Osteocyte (in vitro differentiated cells): Measurements from ENCODE around the gene NRROS. TPM values are rescaled to one million over a fixed set of nuclear protein-coding genes. Genes with fewer than 3 reads are reported as not detected.

Source experiments
- DNase-seq: peaks from one replicate; pipeline ENCODE4 v3.0.0; 2021; ENCODE audit warnings: mixed read lengths; ENCODE audit not compliant: unreplicated experiment; ENCODE audit errors: extremely low spot score
- H3K27ac Mint-ChIP-seq: one replicate; pipeline ENCODE4 v1.8.0; 2021; ENCODE audit warnings: mild to moderate bottlenecking, mixed read lengths; ENCODE audit not compliant: unreplicated experiment
- H3K27me3 Mint-ChIP-seq: one replicate; pipeline ENCODE4 v1.8.0; 2021; ENCODE audit warnings: mixed read lengths; ENCODE audit not compliant: unreplicated experiment
- H3K36me3 Mint-ChIP-seq: one replicate; pipeline ENCODE4 v1.8.0; 2021; ENCODE audit warnings: mixed read lengths; ENCODE audit not compliant: unreplicated experiment
- H3K4me1 Mint-ChIP-seq: one replicate; pipeline ENCODE4 v1.8.0; 2021; ENCODE audit warnings: mixed read lengths; ENCODE audit not compliant: unreplicated experiment
- H3K4me3 Mint-ChIP-seq: one replicate; pipeline ENCODE4 v1.8.0; 2021; ENCODE audit warnings: mild to moderate bottlenecking, moderate library complexity, mixed read lengths; ENCODE audit not compliant: unreplicated experiment
- H3K9me3 Mint-ChIP-seq: one replicate; pipeline ENCODE4 v1.8.0; 2021; ENCODE audit warnings: mixed read lengths; ENCODE audit not compliant: unreplicated experiment
- CTCF ChIP-seq: fragments of 200-600 bp; sonication (generic); IDR thresholded peaks from 2 replicates; pipeline ENCODE4 v1.5.0; 2021; ENCODE audit warnings: antibody characterized with exemption, mild to moderate bottlenecking, moderate library complexity
- total RNA-seq: library from RNA; stranded (reverse); gene quantifications from 2 replicates; pipeline ENCODE4 v1.2.1, GENCODE V29; 2021

The NRROS gene
- total RNA-seq, 1 donor from 2014 or later = 0.13 TPM

GRCh38 chr3:196624067-196624790 lies 15.3 kb upstream of the NRROS start:
- Mint-ChIP-seq H3K27me3 (peaks cover 14% of the 10 kb centered on the region), H3K36me3 (no peaks in the 10 kb centered on the region), H3K9me3 (no peaks in the 10 kb centered on the region), H3K4me3 (no peak overlapping the region), H3K4me1 (peaks cover 8% of the 10 kb centered on the region), H3K27ac (no peak overlapping the region)
- no peak for TF ChIP-seq CTCF
- DNase-seq = no peak

GRCh38 chr3:196624907-196625306 lies 14.6 kb upstream of the NRROS start:
- Mint-ChIP-seq H3K4me1 (peaks cover 6% of the 10 kb centered on the region), H3K9me3 (no peaks in the 10 kb centered on the region), H3K27ac (no peak overlapping the region), H3K4me3 (no peak overlapping the region), H3K36me3 (no peaks in the 10 kb centered on the region), H3K27me3 (peaks cover 14% of the 10 kb centered on the region)
- no peak for TF ChIP-seq CTCF
- DNase-seq = no peak

GRCh38 chr3:196625331-196625730 lies 14.2 kb upstream of the NRROS start:
- Mint-ChIP-seq H3K27ac (no peak overlapping the region), H3K4me1 (peaks cover 2% of the 10 kb centered on the region), H3K4me3 (no peak overlapping the region), H3K9me3 (no peaks in the 10 kb centered on the region), H3K36me3 (no peaks in the 10 kb centered on the region), H3K27me3 (peaks cover 14% of the 10 kb centered on the region)
- no peak for TF ChIP-seq CTCF
- DNase-seq = no peak

GRCh38 chr3:196627918-196628231 lies 11.6 kb upstream of the NRROS start:
- peaks cover 11% of the 10 kb centered on the region for H3K4me1 Mint-ChIP-seq
- no peaks in the 10 kb centered on the region for H3K36me3 Mint-ChIP-seq
- H3K9me3 Mint-ChIP-seq = no peaks in the 10 kb centered on the region
- no peak overlapping the region for H3K27ac Mint-ChIP-seq
- no peak for DNase-seq
- peaks cover 14% of the 10 kb centered on the region for H3K27me3 Mint-ChIP-seq
- TF ChIP-seq CTCF = no peak
- no peak overlapping the region for H3K4me3 Mint-ChIP-seq

GRCh38 chr3:196629228-196629627 lies 10.3 kb upstream of the NRROS start:
- H3K36me3 Mint-ChIP-seq = no peaks in the 10 kb centered on the region

More at GRCh38 chr3:196629228-196629627, 10.3 kb upstream of the NRROS start:
- Mint-ChIP-seq H3K27ac (no peak overlapping the region), H3K4me3 (no peak overlapping the region), H3K27me3 (peaks cover 12% of the 10 kb centered on the region), H3K4me1 (peaks cover 15% of the 10 kb centered on the region), H3K9me3 (no peaks in the 10 kb centered on the region)
- DNase-seq = no peak
- no peak for TF ChIP-seq CTCF
